A673 (cell line): ENCODE data around the gene UBE2E2. TPM values are rescaled to one million over a fixed set of nuclear protein-coding genes. Genes with fewer than 3 reads are reported as not detected.
"Not testable (repeated sequence)": the region's sequence is repeated elsewhere in the genome, so short reads cannot be mapped to it uniquely, and the experiment has no call there.

ENCODE experiments used
- BruUV-seq: library from RNA; stranded (reverse); fragments of 400-500 nt; replicated peaks from 2 replicates; lab custom pipeline; 2021; lab: Mats Ljungman, UMichigan
- CTCF ChIA-PET: fragments of 300-600 bp; sonication (Branson Sonifier 250); formaldehyde crosslinking; loops from one replicate; lab custom pipeline; 2022; ENCODE audit warnings: antibody characterized with exemption; lab: Charles Lee
- POLR2A ChIA-PET: fragments of 300-600 bp; sonication (Branson Sonifier 250); formaldehyde crosslinking; loops from one replicate; lab custom pipeline; 2022; ENCODE audit warnings: antibody characterized with exemption; ENCODE audit not compliant: low non-redundant PET; lab: Charles Lee
- DNase-seq: peaks from one replicate; pipeline ENCODE4 v3.0.0-alpha.2; 2015; ENCODE audit warnings: low spot score
- H3K27ac ChIP-seq: fragments of 200-600 bp; sonication (generic); 2 replicates; pipeline ENCODE4 v1.5.1; 2016; ENCODE audit warnings: mixed run types, low read depth, mild to moderate bottlenecking, mixed read lengths, antibody characterized with exemption, low read length; ENCODE audit not compliant: poor library complexity, severe bottlenecking
- H3K27me3 ChIP-seq: fragments of 200-600 bp; sonication (generic); replicated peaks from 2 replicates; pipeline ENCODE4 v1.6.1; 2017; ENCODE audit warnings: mixed run types, low read depth, mild to moderate bottlenecking, mixed read lengths, antibody characterized with exemption, low read length; ENCODE audit not compliant: insufficient read depth, poor library complexity
- H3K36me3 ChIP-seq: fragments of 200-600 bp; sonication (generic); 2 replicates; pipeline ENCODE4 v1.6.1; 2016; ENCODE audit warnings: mixed run types, mild to moderate bottlenecking, mixed read lengths, antibody characterized with exemption, low read length; ENCODE audit not compliant: insufficient read depth, poor library complexity, severe bottlenecking
- H3K4me1 ChIP-seq: fragments of 200-600 bp; sonication (generic); 2 replicates; pipeline ENCODE4 v1.6.1; 2017; ENCODE audit warnings: mixed run types, mild to moderate bottlenecking, mixed read lengths, antibody characterized with exemption, low read length; ENCODE audit not compliant: insufficient read depth, poor library complexity, severe bottlenecking
- H3K4me3 ChIP-seq: fragments of 200-600 bp; sonication (generic); 2 replicates; pipeline ENCODE4 v1.5.1; 2016; ENCODE audit warnings: low read depth, mixed run types, mild to moderate bottlenecking, mixed read lengths, low read length; ENCODE audit not compliant: poor library complexity, severe bottlenecking
- H3K9me3 ChIP-seq: fragments of 200-600 bp; sonication (generic); 2 replicates; pipeline ENCODE4 v1.6.1; 2016; ENCODE audit warnings: mixed run types, low read depth, mild to moderate bottlenecking, mixed read lengths, antibody characterized with exemption, low read length; ENCODE audit not compliant: poor library complexity, severe bottlenecking
- CTCF ChIP-seq: fragments of 300-800, 200-600 bp; sonication (generic); conservative IDR thresholded peaks from 2 replicates; pipeline ENCODE4 v1.5.1; 2017; ENCODE audit warnings: low read depth, mild to moderate bottlenecking, antibody characterized with exemption, low read length, moderate library complexity, mixed read lengths
- EZH2 ChIP-seq: fragments of 200-600 bp; sonication (generic); IDR thresholded peaks from 2 replicates; pipeline ENCODE4 v1.6.1; 2017; ENCODE audit warnings: borderline replicate concordance, low read depth, mild to moderate bottlenecking, mixed read lengths, antibody characterized with exemption, low read length; ENCODE audit not compliant: poor library complexity, severe bottlenecking
- intact Hi-C: fragments of 100-400 bp; cut with micrococcal nuclease; formaldehyde crosslinking; loops from one replicate; pipeline ENCODE4 v1.10.0; 2022; ENCODE audit not compliant: unreplicated experiment
- total RNA-seq: library from RNA; stranded (reverse); gene quantifications from 2 replicates; pipeline ENCODE4 v1.2.3, GENCODE V29; 2021

UBE2E2 gene
- total RNA-seq, 1 experiment from 2014 or later, result 2.0 TPM

- no peak for TF ChIP-seq EZH2
- no peak for TF ChIP-seq CTCF
- no peak overlapping the region for H3K4me3 ChIP-seq
- H3K27ac ChIP-seq, result no peak overlapping the region
- ChIA-PET CTCF (no interaction called here), POLR2A (no interaction called here)
- no peaks in the 10 kb centered on the region for H3K4me1 ChIP-seq
- no peaks in the 10 kb centered on the region for H3K27me3 ChIP-seq
- no peak for DNase-seq
- no peaks in the 10 kb centered on the region for H3K9me3 ChIP-seq
- BruUV-seq, result no TSS peak
- intact Hi-C loops, result no loop called here
- no peaks in the 10 kb centered on the region for H3K36me3 ChIP-seq
Measured at GRCh38 chr3:23175341-23176083, 27.6 kb upstream of the UBE2E2 start.

- H3K27ac ChIP-seq, H3K4me3 ChIP-seq, intact Hi-C loops, POLR2A ChIA-PET, CTCF ChIA-PET, H3K9me3 ChIP-seq, H3K27me3 ChIP-seq, DNase-seq, H3K4me1 ChIP-seq, H3K36me3 ChIP-seq, BruUV-seq: not testable (repeated sequence)
Measured at GRCh38 chr3:23176839-23177238, 26.3 kb upstream of the UBE2E2 start.

- BruUV-seq, result no TSS peak
- TF ChIP-seq CTCF, result no peak
- no peak for TF ChIP-seq EZH2
- H3K27me3 ChIP-seq, result no peaks in the 10 kb centered on the region
- H3K9me3 ChIP-seq, result no peaks in the 10 kb centered on the region
- no peak overlapping the region for H3K27ac ChIP-seq
- ChIA-PET POLR2A (no interaction called here), CTCF (no interaction called here)
- intact Hi-C loops, result no loop called here
- no peak for DNase-seq
- H3K4me3 ChIP-seq, result no peak overlapping the region
- no peaks in the 10 kb centered on the region for H3K4me1 ChIP-seq
- H3K36me3 ChIP-seq, result no peaks in the 10 kb centered on the region
Measured at GRCh38 chr3:23182996-23183513, 20.1 kb upstream of the UBE2E2 start.

- POLR2A ChIA-PET, result no interaction called here
- Histone ChIP-seq H3K4me1 (no peaks in the 10 kb centered on the region), H3K27me3 (no peaks in the 10 kb centered on the region), H3K36me3 (no peaks in the 10 kb centered on the region), H3K27ac (no peak overlapping the region), H3K9me3 (no peaks in the 10 kb centered on the region), H3K4me3 (no peak overlapping the region)
- CTCF ChIA-PET, result no interaction called here
- intact Hi-C loops, result no loop called here
- TF ChIP-seq CTCF (peak; percentile 47), EZH2 (no peak)
- DNase-seq, result peak; percentile 39
- no TSS peak for BruUV-seq
Measured at GRCh38 chr3:23183731-23184130, 19.4 kb upstream of the UBE2E2 start.
